ENCODE data around the gene WNT3A. TPM values are rescaled to one million over a fixed set of nuclear protein-coding genes. Genes with fewer than 3 reads are reported as not detected.

The WNT3A gene
- total and polyA plus RNA-seq, 2 of the 4 experiments (the other 2 are of a cell fraction) = not detected

DNA sequence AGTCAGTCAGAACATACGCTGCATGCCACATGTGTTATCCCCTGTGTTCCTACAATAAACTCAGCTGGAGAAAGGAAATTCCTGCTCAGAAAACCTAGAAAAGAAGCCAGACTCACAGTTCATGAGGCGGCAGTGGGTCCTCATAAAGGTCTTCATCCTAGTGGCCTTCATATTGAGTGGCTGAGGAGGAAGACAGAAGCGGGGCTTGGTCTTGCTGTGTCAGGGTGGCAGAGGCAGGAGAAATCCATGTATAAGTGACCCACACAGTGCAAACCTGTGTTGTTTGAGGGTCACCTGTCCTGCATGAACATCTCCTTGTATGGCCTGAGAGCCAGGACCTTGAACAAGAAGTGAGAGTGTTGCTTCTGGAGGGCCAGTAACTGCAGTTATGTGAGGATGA lies 4.0 kb upstream of the WNT3A start:
- no CpG with 5 or more reads among the region's 3 CpGs for WGBS, 2 experiments (ENCODE audit: extremely low coverage in 2 of 2, insufficient read length in 1 of 2)
- H3K56ac ChIP-seq (ENCODE audit: extremely low read depth, insufficient read depth, low read length) = no peak overlapping the region
- no peak overlapping the region for H3K27ac ChIP-seq (ENCODE audit: insufficient read depth, low read length)
- H4K91ac ChIP-seq (ENCODE audit: insufficient read depth, low read depth, low read length) = no peak overlapping the region
- H4K8ac ChIP-seq (ENCODE audit: low read depth in 2 of 2, low read length in 2 of 2) = no peak overlapping the region
- H2AK5ac ChIP-seq (ENCODE audit: low read depth, low read length) = no peak overlapping the region
- no peaks in the 10 kb centered on the region; the same call in 1 of the 2 replicates for H4K20me1 ChIP-seq (ENCODE audit: insufficient read depth, low read length)
- no peak overlapping the region for H3K14ac ChIP-seq (replicated peaks; ENCODE audit: low read depth, low read length)
- no peak overlapping the region for H3K4ac ChIP-seq (ENCODE audit: low read depth, low read length)
- H3K23ac ChIP-seq (ENCODE audit: low read depth, low read length) = no peak overlapping the region
- H3K18ac ChIP-seq (ENCODE audit: low read depth, low read length) = no peak overlapping the region
- ChIA-PET POLR2A (ENCODE audit: unreplicated experiment) (no interaction called here), CTCF (no interaction called here)
- no peak overlapping the region for H3K9ac ChIP-seq (ENCODE audit: low read depth, low read length)
- H2AK9ac ChIP-seq (replicated peaks; ENCODE audit: low read depth, low read length, poor library complexity) = no peak overlapping the region
- intact Hi-C loops (cut with micrococcal nuclease) = no loop called here
- no peak overlapping the region for H2BK20ac ChIP-seq (ENCODE audit: low read depth, low read length)
- dilution Hi-C loops (cut with HindIII; ENCODE audit: low sequenced_read_pairs, unreplicated experiment) = no loop called here
- BruUV-seq (replicated peaks) = no TSS peak
- H3K4me1 ChIP-seq (ENCODE audit: control insufficient read depth, insufficient read depth, low read length) = no peaks in the 10 kb centered on the region
- no peaks in the 10 kb centered on the region for H3K9me1 ChIP-seq (ENCODE audit: insufficient read depth, low read length)
- H2BK120ac ChIP-seq (ENCODE audit: low read depth, low read length) = no peak overlapping the region
- DNase-seq (no peak), ATAC-seq (ENCODE audit: low read depth) (no peak)
- peaks cover 58% of the 10 kb centered on the region for H3K27me3 ChIP-seq (ENCODE audit: control insufficient read depth, insufficient read depth, low read length)
- in situ Hi-C loops (cut with MboI; ENCODE audit: low sequenced_read_pairs) = no loop called here
- H3K36me3 ChIP-seq (ENCODE audit: control insufficient read depth, insufficient read depth, low read length) = no peaks in the 10 kb centered on the region
- H3K9me3 ChIP-seq (ENCODE audit: control insufficient read depth, insufficient read depth, low read length) = no peaks in the 10 kb centered on the region; the same call in 1 of the 2 replicates
- H2AFZ ChIP-seq (replicated peaks; ENCODE audit: low read length, poor library complexity) = no peak overlapping the region
- H3K79me1 ChIP-seq (ENCODE audit: low read depth in 1 of 2, low read length in 2 of 2) = no peaks in the 10 kb centered on the region
- H3K4me3 ChIP-seq (ENCODE audit: insufficient read depth, low read depth, low read length) = no peak overlapping the region
- TF ChIP-seq FOS (IDR thresholded peaks at IDR 0.05; ENCODE audit: low read depth, low read length) (no peak), NFE2L2 (IDR thresholded peaks at IDR 0.05; ENCODE audit: low read depth, low read length) (no peak), MAZ (IDR thresholded peaks at IDR 0.05; ENCODE audit: borderline replicate concordance, low read depth, low read length) (no peak), RFX5 (IDR thresholded peaks at IDR 0.05; ENCODE audit: low read depth, low read length) (no peak)
- TF ChIP-seq, protein P1, sequence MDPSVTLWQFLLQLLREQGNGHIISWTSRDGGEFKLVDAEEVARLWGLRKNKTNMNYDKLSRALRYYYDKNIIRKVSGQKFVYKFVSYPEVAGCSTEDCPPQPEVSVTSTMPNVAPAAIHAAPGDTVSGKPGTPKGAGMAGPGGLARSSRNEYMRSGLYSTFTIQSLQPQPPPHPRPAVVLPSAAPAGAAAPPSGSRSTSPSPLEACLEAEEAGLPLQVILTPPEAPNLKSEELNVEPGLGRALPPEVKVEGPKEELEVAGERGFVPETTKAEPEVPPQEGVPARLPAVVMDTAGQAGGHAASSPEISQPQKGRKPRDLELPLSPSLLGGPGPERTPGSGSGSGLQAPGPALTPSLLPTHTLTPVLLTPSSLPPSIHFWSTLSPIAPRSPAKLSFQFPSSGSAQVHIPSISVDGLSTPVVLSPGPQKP (IDR thresholded peaks at IDR 0.05; ENCODE audit: borderline replicate concordance, low read depth, low read length) = no peak
- H3K4me2 ChIP-seq (ENCODE audit: low read depth, low read length) = no peak overlapping the region
- no peak overlapping the region for H4K5ac ChIP-seq (ENCODE audit: low read depth, low read length)
- no peak overlapping the region for H2BK5ac ChIP-seq (ENCODE audit: low read depth, low read length, poor library complexity, severe bottlenecking)
- H2BK15ac ChIP-seq (ENCODE audit: low read depth, low read length) = no peak overlapping the region
